Left cardiac atrium (tissue), 4 donors: ENCODE measurements around the gene NR1H3. TPM values are rescaled to one million over a fixed set of nuclear protein-coding genes. Genes with fewer than 3 reads are reported as not detected.
A peak's percentile ranks its signal among the peaks of the same experiment; 100 is the strongest.
"Not testable (repeated sequence)": the region's sequence is repeated elsewhere in the genome, so short reads cannot be mapped to it uniquely, and the experiment has no call there.

ENCODE experiments used
- ATAC-seq, 2 donors: fragments of 200-7000 bp; cut with Tn5 transposase; one replicate each; pipeline ENCODE4 v1.9.1; 2020; ENCODE audit warnings: mild to moderate bottlenecking in 2 of 2, moderate library complexity in 2 of 2
- DNase-seq: peaks from one replicate; pipeline ENCODE4 v3.0.0-alpha.2; 2020
- intact Hi-C, 2 donors: fragments of 100-400 bp; cut with DNase I; formaldehyde crosslinking; loops; one replicate each; pipeline versions ENCODE4 v1.14.1 to v1.15.1; 2022 to 2023
- total RNA-seq, 2 donors: library from RNA; stranded (reverse); fragmentation: NEBNext Ultra II Directional; extraction: Animal tissue kit (Norgen Biotek cat#: 25700); gene quantifications; one replicate each; pipeline ENCODE4 v1.2.1, GENCODE V29; 2021
- donor health status: DM: no; HTN: yes; CAD: no.
- donor health status: DM: no; HTN: yes; CAD: no; lungs with severe emphysema.
- donor health status: DM: yes; HTN: yes; CAD: no.
- donor health status: Dilated cardiomyopathy.

Gene NR1H3
- total RNA-seq, 2 donors from 2014 or later, result 18.2 to 44.9 TPM

- DNase-seq (no peak), ATAC-seq (no peak)
- intact Hi-C loops, result no loop called here
Measured at GRCh38 chr11:47282462-47282861, 24.7 kb downstream of the NR1H3 start.

- no peak for ATAC-seq
- intact Hi-C loops, result no loop called here
Measured at GRCh38 chr11:47284151-47284550, 26.4 kb downstream of the NR1H3 start.

GRCh38 chr11:47285969-47286770, 28.4 kb downstream of the NR1H3 start:
- intact Hi-C loops, result loop anchor here in 1 of 2 donors (5.0 kb wide), 1 partner anchor 41 kb away; no protein-coding TSS in a partner anchor
- ATAC-seq (peak; percentile 43 to 56), DNase-seq (no peak)

More at GRCh38 chr11:47284151-47284550, 26.4 kb downstream of the NR1H3 start:
- DNase-seq, result no peak

GRCh38 chr11:47288066-47288465, 30.3 kb downstream of the NR1H3 start:
- intact Hi-C loops, result loop anchor here in 1 of 2 donors (5.0 kb wide), 1 partner anchor 39 kb away; no protein-coding TSS in a partner anchor
- ATAC-seq (peak; percentile 23 to 25), DNase-seq (no peak)

GRCh38 chr11:47289856-47290255, 32.1 kb downstream of the NR1H3 start:
- no peak for DNase-seq
- ATAC-seq, result no peak
- intact Hi-C loops, result loop anchor here in 1 of 2 donors (5.0 kb wide), 1 partner anchor 37 kb away; no protein-coding TSS in a partner anchor

GRCh38 chr11:47295385-47295784, 37.6 kb downstream of the NR1H3 start:
- no peak for DNase-seq
- ATAC-seq, result no peak
- intact Hi-C loops, result no loop called here

- DNase-seq (no peak), ATAC-seq (no peak)
- intact Hi-C loops, result no loop called here
Measured at GRCh38 chr11:47296045-47296444, 38.2 kb downstream of the NR1H3 start.

GRCh38 chr11:47299078-47299477, 41.3 kb downstream of the NR1H3 start:
- ATAC-seq, result no peak
- intact Hi-C loops, result no loop called here

GRCh38 chr11:47302853-47303252, 45.1 kb downstream of the NR1H3 start:
- intact Hi-C loops, result no loop called here
- DNase-seq (no peak), ATAC-seq (no peak)

More at GRCh38 chr11:47299078-47299477, 41.3 kb downstream of the NR1H3 start:
- no peak for DNase-seq

GRCh38 chr11:47305734-47306483, 48.1 kb downstream of the NR1H3 start:
- intact Hi-C loops, result no loop called here

GRCh38 chr11:47306484-47306844, 48.7 kb downstream of the NR1H3 start:
- intact Hi-C loops, result no loop called here
- DNase-seq, result no peak
- ATAC-seq, result peak in 1 of 2 donors; percentile 2

More at GRCh38 chr11:47305734-47306483, 48.1 kb downstream of the NR1H3 start:
- DNase-seq, result peak; percentile 53
- ATAC-seq, result peak; percentile 93 to 97

- intact Hi-C loops, result no loop called here
Measured at GRCh38 chr11:47308050-47308823, 50.4 kb downstream of the NR1H3 start.

GRCh38 chr11:47314992-47315391, 57.2 kb downstream of the NR1H3 start:
- intact Hi-C loops, result no loop called here
- DNase-seq, result no peak
- no peak for ATAC-seq

More at GRCh38 chr11:47308050-47308823, 50.4 kb downstream of the NR1H3 start:
- ATAC-seq (no peak), DNase-seq (no peak)

GRCh38 chr11:47316501-47316900, 58.7 kb downstream of the NR1H3 start:
- intact Hi-C loops, ATAC-seq, DNase-seq: not testable (repeated sequence)

GRCh38 chr11:47317064-47317828, 59.5 kb downstream of the NR1H3 start:
- no peak for DNase-seq
- no peak for ATAC-seq
- intact Hi-C loops, result no loop called here

- intact Hi-C loops, result no loop called here
- no peak for ATAC-seq
- DNase-seq, result no peak
Measured at GRCh38 chr11:47318166-47318565, 60.4 kb downstream of the NR1H3 start.
